SK-N-SH (cell line): ENCODE data around the gene UBTD2. TPM values are rescaled to one million over a fixed set of nuclear protein-coding genes. Genes with fewer than 3 reads are reported as not detected.

Experiments
- CTCF ChIA-PET: fragments of 300-600, 350-600 bp; formaldehyde crosslinking; extraction: SDS; loops from one replicate; lab custom pipeline; 2021; lab: Yijun Ruan, JAX
- POLR2A ChIA-PET: fragments of 350-600 bp; sonication (Branson Sonifier 250); formaldehyde crosslinking; extraction: SDS; loops from one replicate; lab custom pipeline; 2020; ENCODE audit warnings: antibody characterized with exemption, inconsistent platforms; lab: Yijun Ruan, JAX
- DNase-seq: peaks from one replicate; pipeline ENCODE4 v3.0.0; 2012
- H2AFZ ChIP-seq: fragments of 200-600 bp; sonication (generic); 2 replicates; pipeline ENCODE4 v1.8.1; 2016; ENCODE audit warnings: antibody characterized with exemption, mild to moderate bottlenecking, low read depth
- H3F3A ChIP-seq: fragments of 200-600 bp; sonication (generic); replicated peaks from 2 replicates; pipeline ENCODE3; 2016; ENCODE audit warnings: antibody characterized with exemption, mild to moderate bottlenecking; ENCODE audit not compliant: insufficient read depth
- H3K27ac ChIP-seq, 2 experiments: fragments of 200-500 bp in 1 of 2; fragments of 200-600 bp in 1 of 2; sonication (Bioruptor generic) in 1 of 2; sonication (generic), shearing (Covaris generic) in 1 of 2; 2 replicates each; pipeline versions ENCODE4 v1.5.1 to v1.6.1; 2014 to 2016; ENCODE audit warnings: low read depth in 2 of 2, inconsistent platforms in 1 of 2, low read length in 1 of 2, mild to moderate bottlenecking in 1 of 2, mixed read lengths in 1 of 2
- H3K27me3 ChIP-seq: fragments of 200-600 bp; sonication (generic), shearing (Covaris generic); 2 replicates; pipeline ENCODE4 v1.6.1; 2016; ENCODE audit warnings: mixed run types; ENCODE audit not compliant: insufficient read depth
- H3K36me3 ChIP-seq, 2 experiments: fragments of 200-500 bp in 1 of 2; fragments of 200-600 bp in 1 of 2; sonication (Bioruptor generic) in 1 of 2; sonication (generic) in 1 of 2; replicated peaks in 1 of 2; 2 replicates each; pipeline versions ENCODE3 to v1.5.1; 2014 to 2016; ENCODE audit warnings: low read length in 1 of 2, mild to moderate bottlenecking in 1 of 2; ENCODE audit not compliant: insufficient read depth in 2 of 2, control insufficient read depth in 1 of 2
- H3K4me1 ChIP-seq, 2 experiments: fragments of 200-500 bp in 1 of 2; fragments of 200-600 bp in 1 of 2; sonication (Bioruptor generic) in 1 of 2; sonication (generic), shearing (Covaris generic) in 1 of 2; 2 replicates each; pipeline versions ENCODE4 v1.5.1 to v1.6.1; 2014 to 2016; ENCODE audit warnings: low read depth in 1 of 2, low read length in 1 of 2, mixed run types in 1 of 2; ENCODE audit not compliant: insufficient read depth in 2 of 2, control insufficient read depth in 1 of 2
- H3K4me2 ChIP-seq: fragments of 200-600 bp; sonication (generic), shearing (Covaris generic); 2 replicates; pipeline ENCODE4 v1.6.1; 2017; ENCODE audit warnings: mixed run types
- H3K4me3 ChIP-seq, 2 experiments: fragments of 200-500 bp in 1 of 2; fragments of 200-600 bp in 1 of 2; sonication (Bioruptor generic) in 1 of 2; sonication (generic), shearing (Covaris generic) in 1 of 2; 2 replicates each; pipeline versions ENCODE4 v1.5.1 to v1.8.1; 2014 to 2016; ENCODE audit warnings: low read depth in 2 of 2, inconsistent platforms in 1 of 2, low read length in 1 of 2, mild to moderate bottlenecking in 1 of 2, mixed read lengths in 1 of 2, moderate library complexity in 1 of 2
- H3K79me2 ChIP-seq: fragments of 200-600 bp; sonication (generic); 2 replicates; pipeline ENCODE4 v1.8.1; 2017; ENCODE audit warnings: mild to moderate bottlenecking; ENCODE audit not compliant: insufficient read depth
- H3K9ac ChIP-seq: fragments of 200-600 bp; sonication (generic); 2 replicates; pipeline ENCODE4 v1.6.1; 2017; ENCODE audit warnings: mixed run types
- H3K9me2 ChIP-seq: fragments of 200-600 bp; sonication (generic); 2 replicates; pipeline ENCODE4 v1.6.1; 2017; ENCODE audit warnings: mixed run types
- H3K9me3 ChIP-seq: fragments of 200-600 bp; sonication (generic); 2 replicates; pipeline ENCODE4 v1.6.1; 2017; ENCODE audit warnings: mixed run types, mild to moderate bottlenecking, moderate library complexity
- H4K20me1 ChIP-seq: fragments of 200-600 bp; sonication (generic); 2 replicates; pipeline ENCODE4 v1.6.1; 2017; ENCODE audit warnings: mild to moderate bottlenecking, mixed run types; ENCODE audit not compliant: insufficient read depth
- CHD2 ChIP-seq: fragments of 150-350 bp; IDR thresholded peaks from 2 replicates; pipeline ENCODE4 v1.6.1; 2018; ENCODE audit warnings: low read length; ENCODE audit not compliant: partially characterized antibody
- ELF1 ChIP-seq: IDR thresholded peaks from 2 replicates; pipeline ENCODE4 v1.4.0; 2012
- EP300 ChIP-seq, 2 experiments: IDR thresholded peaks; 2 replicates each; pipeline versions ENCODE4 v1.4.0 to v1.6.1; 2012; ENCODE audit warnings: borderline replicate concordance in 1 of 2, low read depth in 1 of 2, low read length in 1 of 2
- FOXJ3 ChIP-seq: sonication (generic); formaldehyde crosslinking; IDR thresholded peaks from 2 replicates; pipeline ENCODE4 v1.5.1; 2020; ENCODE audit warnings: mild to moderate bottlenecking, missing genetic modification reagents
- GABPA ChIP-seq: IDR thresholded peaks from 2 replicates; pipeline ENCODE4 v1.4.0; 2012; ENCODE audit warnings: low read depth, mild to moderate bottlenecking
- GATA2 ChIP-seq: sonication (generic); formaldehyde crosslinking; IDR thresholded peaks from 2 replicates; pipeline ENCODE4 v1.5.0; 2020; ENCODE audit warnings: mild to moderate bottlenecking, missing genetic modification reagents
- JUND ChIP-seq: IDR thresholded peaks from 2 replicates; pipeline ENCODE4 v1.4.0; 2012
- NFIC ChIP-seq: IDR thresholded peaks from 2 replicates; pipeline ENCODE4 v1.4.0; 2012; ENCODE audit warnings: borderline replicate concordance
- NRF1 ChIP-seq: IDR thresholded peaks from 2 replicates; pipeline ENCODE4 v1.6.1; 2012; ENCODE audit warnings: low read depth, mild to moderate bottlenecking, low read length
- POLR2AphosphoS5 ChIP-seq: IDR thresholded peaks from 2 replicates; pipeline ENCODE4 v1.6.1; 2012; ENCODE audit warnings: low read depth, low read length
- RCOR1 ChIP-seq: fragments of 150-350 bp; IDR thresholded peaks from 2 replicates; pipeline ENCODE4 v1.6.1; 2017; ENCODE audit warnings: antibody characterized with exemption, low read length
- RFX5 ChIP-seq: IDR thresholded peaks from 2 replicates; pipeline ENCODE4 v1.6.1; 2012; ENCODE audit warnings: mild to moderate bottlenecking, improper control_type of control experiment, low read length
- TCF12 ChIP-seq: IDR thresholded peaks from 2 replicates; pipeline ENCODE4 v1.4.0; 2012
- TEAD4 ChIP-seq: IDR thresholded peaks from 2 replicates; pipeline ENCODE4 v1.4.0; 2012; ENCODE audit warnings: mild to moderate bottlenecking, borderline replicate concordance; ENCODE audit not compliant: insufficient read depth
- YY1 ChIP-seq: IDR thresholded peaks from 2 replicates; pipeline ENCODE4 v1.4.0; 2012; ENCODE audit warnings: low read depth, mild to moderate bottlenecking
- WGBS: methylation state at CpG from one replicate; pipeline ENCODE4 v1.1.6; 2017; ENCODE audit warnings: low lambda C conversion rate; 5-methylcytosine and 5-hydroxymethylcytosine counted together
- polyA plus RNA-seq, 3 experiments: library from polyadenylated mRNA; depleted of rRNA; stranded (reverse); fragments of >200 nt; gene quantifications; 2 replicates each; pipeline ENCODE4 v1.2.3, GENCODE V29; 2012
- TF ChIP-seq, protein P1 (sequence below): fragments of 150-350 bp; IDR thresholded peaks from 2 replicates; pipeline ENCODE4 v1.6.1; 2016; ENCODE audit warnings: mild to moderate bottlenecking, low read depth, low read length
- TF ChIP-seq, protein P2 (sequence below): fragments of 150-350 bp; IDR thresholded peaks from 2 replicates; pipeline ENCODE4 v1.6.1; 2017; ENCODE audit warnings: antibody characterized with exemption, low read length, low read depth, borderline replicate concordance
- TF ChIP-seq, protein P3 (sequence below): IDR thresholded peaks from 2 replicates; pipeline ENCODE4 v1.6.1; 2012; ENCODE audit warnings: mild to moderate bottlenecking, low read depth, low read length, moderate library complexity
- TF ChIP-seq, protein P4 (sequence below): IDR thresholded peaks from 2 replicates; pipeline ENCODE4 v1.4.0; 2012; ENCODE audit warnings: low read depth
- TF ChIP-seq, protein P5 (sequence below): IDR thresholded peaks from 2 replicates; pipeline ENCODE4 v1.4.0; 2012; ENCODE audit warnings: low read depth, borderline replicate concordance

UBTD2 gene
- polyA plus RNA-seq, 1 of the 3 experiments (the other 2 are of a cell fraction) = 13.8 TPM

DNA sequence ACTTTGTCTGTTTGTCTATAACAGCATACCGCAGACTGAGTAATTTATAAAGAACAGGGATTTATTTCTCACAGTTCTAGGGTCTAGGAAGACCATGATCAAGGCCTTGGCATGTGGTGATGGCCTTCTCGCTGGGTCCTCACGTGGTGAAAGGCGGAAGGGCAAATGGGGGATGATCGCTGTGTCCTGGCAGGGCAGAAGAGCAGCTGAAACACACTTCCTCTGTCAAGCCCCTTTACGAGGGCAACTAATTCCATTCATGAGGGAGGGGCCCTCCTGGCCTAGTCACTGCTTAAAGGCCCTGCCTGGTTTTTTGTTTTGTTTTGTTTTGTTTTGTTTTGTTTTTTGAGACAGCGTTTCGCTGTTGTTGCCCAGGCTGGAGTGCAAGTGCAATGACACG lies 41.9 kb upstream of the UBTD2 start:
- WGBS = 92% methylated on average over 9 of the region's 9 CpGs
- H3K27me3 ChIP-seq = no peaks in the 10 kb centered on the region
- H3K4me3 ChIP-seq = no peak overlapping the region
- no peaks in the 10 kb centered on the region for H3K9me2 ChIP-seq
- ChIA-PET POLR2A (no interaction called here), CTCF (interaction anchor here (1.3 kb wide), 1 partner anchor 43 kb away, joined by 4 read pairs; no protein-coding TSS in a partner anchor)
- H3F3A ChIP-seq = no peaks in the 10 kb centered on the region
- H4K20me1 ChIP-seq = no peaks in the 10 kb centered on the region
- no peaks in the 10 kb centered on the region for H3K36me3 ChIP-seq
- H3K4me2 ChIP-seq = no peak overlapping the region
- no peak overlapping the region for H2AFZ ChIP-seq
- H3K4me1 ChIP-seq = peaks cover 0 to 2% of the 10 kb centered on the region in 2 experiments; a peak in 1 of 4 replicates
- no peak overlapping the region for H3K9ac ChIP-seq
- TF ChIP-seq TEAD4 (no peak), RFX5 (no peak), RCOR1 (no peak), FOXJ3 (CRISPR knock-in tag) (no peak), JUND (no peak), NFIC (no peak), ELF1 (no peak), YY1 (no peak), GATA2 (CRISPR knock-in tag) (no peak), POLR2AphosphoS5 (no peak), NRF1 (no peak), GABPA (no peak), CHD2 (no peak), TCF12 (no peak), EP300 (IDR thresholded peaks at IDR 0.05; ENCODE audit: borderline replicate concordance in 1 of 2, low read depth in 1 of 2, low read length in 1 of 2) (no peak)
- TF ChIP-seq, protein P1, sequence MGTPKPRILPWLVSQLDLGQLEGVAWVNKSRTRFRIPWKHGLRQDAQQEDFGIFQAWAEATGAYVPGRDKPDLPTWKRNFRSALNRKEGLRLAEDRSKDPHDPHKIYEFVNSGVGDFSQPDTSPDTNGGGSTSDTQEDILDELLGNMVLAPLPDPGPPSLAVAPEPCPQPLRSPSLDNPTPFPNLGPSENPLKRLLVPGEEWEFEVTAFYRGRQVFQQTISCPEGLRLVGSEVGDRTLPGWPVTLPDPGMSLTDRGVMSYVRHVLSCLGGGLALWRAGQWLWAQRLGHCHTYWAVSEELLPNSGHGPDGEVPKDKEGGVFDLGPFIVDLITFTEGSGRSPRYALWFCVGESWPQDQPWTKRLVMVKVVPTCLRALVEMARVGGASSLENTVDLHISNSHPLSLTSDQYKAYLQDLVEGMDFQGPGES = no peak
- TF ChIP-seq, protein P2, sequence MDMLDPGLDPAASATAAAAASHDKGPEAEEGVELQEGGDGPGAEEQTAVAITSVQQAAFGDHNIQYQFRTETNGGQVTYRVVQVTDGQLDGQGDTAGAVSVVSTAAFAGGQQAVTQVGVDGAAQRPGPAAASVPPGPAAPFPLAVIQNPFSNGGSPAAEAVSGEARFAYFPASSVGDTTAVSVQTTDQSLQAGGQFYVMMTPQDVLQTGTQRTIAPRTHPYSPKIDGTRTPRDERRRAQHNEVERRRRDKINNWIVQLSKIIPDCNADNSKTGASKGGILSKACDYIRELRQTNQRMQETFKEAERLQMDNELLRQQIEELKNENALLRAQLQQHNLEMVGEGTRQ = no peak
- TF ChIP-seq, protein P3, sequence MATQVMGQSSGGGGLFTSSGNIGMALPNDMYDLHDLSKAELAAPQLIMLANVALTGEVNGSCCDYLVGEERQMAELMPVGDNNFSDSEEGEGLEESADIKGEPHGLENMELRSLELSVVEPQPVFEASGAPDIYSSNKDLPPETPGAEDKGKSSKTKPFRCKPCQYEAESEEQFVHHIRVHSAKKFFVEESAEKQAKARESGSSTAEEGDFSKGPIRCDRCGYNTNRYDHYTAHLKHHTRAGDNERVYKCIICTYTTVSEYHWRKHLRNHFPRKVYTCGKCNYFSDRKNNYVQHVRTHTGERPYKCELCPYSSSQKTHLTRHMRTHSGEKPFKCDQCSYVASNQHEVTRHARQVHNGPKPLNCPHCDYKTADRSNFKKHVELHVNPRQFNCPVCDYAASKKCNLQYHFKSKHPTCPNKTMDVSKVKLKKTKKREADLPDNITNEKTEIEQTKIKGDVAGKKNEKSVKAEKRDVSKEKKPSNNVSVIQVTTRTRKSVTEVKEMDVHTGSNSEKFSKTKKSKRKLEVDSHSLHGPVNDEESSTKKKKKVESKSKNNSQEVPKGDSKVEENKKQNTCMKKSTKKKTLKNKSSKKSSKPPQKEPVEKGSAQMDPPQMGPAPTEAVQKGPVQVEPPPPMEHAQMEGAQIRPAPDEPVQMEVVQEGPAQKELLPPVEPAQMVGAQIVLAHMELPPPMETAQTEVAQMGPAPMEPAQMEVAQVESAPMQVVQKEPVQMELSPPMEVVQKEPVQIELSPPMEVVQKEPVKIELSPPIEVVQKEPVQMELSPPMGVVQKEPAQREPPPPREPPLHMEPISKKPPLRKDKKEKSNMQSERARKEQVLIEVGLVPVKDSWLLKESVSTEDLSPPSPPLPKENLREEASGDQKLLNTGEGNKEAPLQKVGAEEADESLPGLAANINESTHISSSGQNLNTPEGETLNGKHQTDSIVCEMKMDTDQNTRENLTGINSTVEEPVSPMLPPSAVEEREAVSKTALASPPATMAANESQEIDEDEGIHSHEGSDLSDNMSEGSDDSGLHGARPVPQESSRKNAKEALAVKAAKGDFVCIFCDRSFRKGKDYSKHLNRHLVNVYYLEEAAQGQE = no peak
- TF ChIP-seq, protein P4, sequence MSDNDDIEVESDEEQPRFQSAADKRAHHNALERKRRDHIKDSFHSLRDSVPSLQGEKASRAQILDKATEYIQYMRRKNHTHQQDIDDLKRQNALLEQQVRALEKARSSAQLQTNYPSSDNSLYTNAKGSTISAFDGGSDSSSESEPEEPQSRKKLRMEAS = no peak
- TF ChIP-seq, protein P5, sequence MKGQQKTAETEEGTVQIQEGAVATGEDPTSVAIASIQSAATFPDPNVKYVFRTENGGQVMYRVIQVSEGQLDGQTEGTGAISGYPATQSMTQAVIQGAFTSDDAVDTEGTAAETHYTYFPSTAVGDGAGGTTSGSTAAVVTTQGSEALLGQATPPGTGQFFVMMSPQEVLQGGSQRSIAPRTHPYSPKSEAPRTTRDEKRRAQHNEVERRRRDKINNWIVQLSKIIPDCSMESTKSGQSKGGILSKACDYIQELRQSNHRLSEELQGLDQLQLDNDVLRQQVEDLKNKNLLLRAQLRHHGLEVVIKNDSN = no peak
- H3K27ac ChIP-seq = no peak overlapping the region
- no peak for DNase-seq
- H3K79me2 ChIP-seq = no peaks in the 10 kb centered on the region
- H3K9me3 ChIP-seq = no peaks in the 10 kb centered on the region
